ENCODE measurements around the gene HCCS. TPM values are rescaled to one million over a fixed set of nuclear protein-coding genes. Genes with fewer than 3 reads are reported as not detected.
A peak's percentile ranks its signal among the peaks of the same experiment; 100 is the strongest.

The HCCS gene
- 19.5 TPM for total RNA-seq
- long read RNA-seq, transcript HCCS-202 (7 exons, 1,072 nt) = major isoform, 21 of 29 reads
- long read RNA-seq, partial matches to known transcripts = 4 of 29 reads
- long read RNA-seq, other reads (novel, unspliced or antisense) = 3 of 29 reads

- peak; percentile 98 for ATAC-seq
These were observed at the start of gene HCCS for GRCh38 chrX:11111037-11111851. HCCS (plus strand) TSS chrX:11111332; CDS start chrX:11112061, 729 bp downstream.

GRCh38 chrX:11064276-11064675 is 46.9 kb upstream of the HCCS start:
- H3K4me3 ChIP-seq = no peak overlapping the region
- TF ChIP-seq CTCF (IDR thresholded peaks at IDR 0.05) = no peak
- no peak for ATAC-seq
- H3K27me3 ChIP-seq (ENCODE audit: low read depth) = no peaks in the 10 kb centered on the region
- no peaks in the 10 kb centered on the region for H3K36me3 ChIP-seq
- H3K27ac ChIP-seq = no peak overlapping the region
- H3K9me3 ChIP-seq = no peaks in the 10 kb centered on the region
- intact Hi-C loops (cut with DNase I) = no loop called here
- no peaks in the 10 kb centered on the region for H3K4me1 ChIP-seq
- no peak for DNase-seq

More at GRCh38 chrX:11111037-11111851, at the start of gene HCCS:
- DNase-seq = peak; percentile 89
- Histone ChIP-seq H3K36me3 (peaks cover 16% of the 10 kb centered on the region), H3K9me3 (no peaks in the 10 kb centered on the region), H3K4me3 (peak within 1 kb of the TSS; percentile 68), H3K27ac (peak within 1 kb of the TSS; percentile 86), H3K4me1 (peaks cover 24% of the 10 kb centered on the region), H3K27me3 (ENCODE audit: low read depth) (no peaks in the 10 kb centered on the region)
- no peak for TF ChIP-seq CTCF (IDR thresholded peaks at IDR 0.05)
- intact Hi-C loops (cut with DNase I) = no loop called here

- DNase-seq = no peak
- Histone ChIP-seq H3K36me3 (no peaks in the 10 kb centered on the region), H3K27me3 (ENCODE audit: low read depth) (no peaks in the 10 kb centered on the region), H3K4me1 (no peaks in the 10 kb centered on the region), H3K27ac (no peak overlapping the region), H3K4me3 (no peak overlapping the region), H3K9me3 (no peaks in the 10 kb centered on the region)
- intact Hi-C loops (cut with DNase I) = no loop called here
- TF ChIP-seq CTCF (IDR thresholded peaks at IDR 0.05) = no peak
- ATAC-seq = no peak
These were observed 46.1 kb upstream of the HCCS start for GRCh38 chrX:11064851-11065600.

- no peaks in the 10 kb centered on the region for H3K27me3 ChIP-seq (ENCODE audit: low read depth)
- no peak for ATAC-seq
- intact Hi-C loops (cut with DNase I) = no loop called here
These were observed 44.3 kb upstream of the HCCS start for GRCh38 chrX:11066812-11067211.

More at GRCh38 chrX:11066812-11067211, 44.3 kb upstream of the HCCS start:
- Histone ChIP-seq H3K9me3 (no peaks in the 10 kb centered on the region), H3K4me3 (no peak overlapping the region), H3K4me1 (no peaks in the 10 kb centered on the region), H3K36me3 (no peaks in the 10 kb centered on the region), H3K27ac (no peak overlapping the region)
- no peak for DNase-seq
- no peak for TF ChIP-seq CTCF (IDR thresholded peaks at IDR 0.05)
